Rectal smooth muscle tissue (tissue), 1 donor: ENCODE measurements around the gene ANKRD29.

Source experiments
- H3K27ac ChIP-seq: one replicate; pipeline ENCODE4 v1.7.0; 2013; ENCODE audit warnings: low read depth, low read length, inconsistent platforms
- H3K27me3 ChIP-seq: one replicate; pipeline ENCODE4 v1.7.0; 2013; ENCODE audit warnings: low read length; ENCODE audit not compliant: control insufficient read depth, insufficient read depth
- H3K36me3 ChIP-seq: one replicate; pipeline ENCODE4 v1.7.0; 2013; ENCODE audit warnings: low read length; ENCODE audit not compliant: control insufficient read depth, insufficient read depth
- H3K4me1 ChIP-seq: one replicate; pipeline ENCODE4 v1.7.0; 2013; ENCODE audit warnings: low read length; ENCODE audit not compliant: control insufficient read depth, insufficient read depth
- H3K4me3 ChIP-seq: one replicate; pipeline ENCODE4 v1.7.0; 2013; ENCODE audit warnings: low read length
- H3K9ac ChIP-seq: one replicate; pipeline ENCODE4 v1.7.0; 2013; ENCODE audit warnings: low read length

The ANKRD29 gene

DNA sequence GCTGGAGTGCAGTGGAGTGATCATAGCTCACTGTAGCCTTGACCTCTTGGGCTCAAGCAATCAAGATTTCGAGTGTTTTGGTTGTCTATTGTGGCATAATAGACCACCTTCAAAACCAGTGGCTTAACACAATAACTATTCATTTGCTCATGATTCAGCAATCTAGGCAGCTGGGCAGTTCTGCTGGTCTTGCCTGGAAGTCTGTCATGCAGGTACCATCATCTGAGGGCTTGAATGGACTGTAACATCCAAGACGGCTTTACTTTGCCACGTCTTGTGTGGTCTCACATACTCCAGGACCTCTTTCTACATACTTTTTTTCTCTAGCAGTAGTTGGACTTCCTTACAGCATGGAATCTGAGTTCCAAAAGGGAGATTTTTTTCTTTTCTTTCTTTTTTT lies 13.2 kb upstream of the ANKRD29 start:
- Histone ChIP-seq H3K9ac (no peak overlapping the region), H3K4me1 (no peaks in the 10 kb centered on the region), H3K27ac (no peak overlapping the region), H3K4me3 (no peak overlapping the region), H3K36me3 (no peaks in the 10 kb centered on the region), H3K27me3 (no peaks in the 10 kb centered on the region)

DNA sequence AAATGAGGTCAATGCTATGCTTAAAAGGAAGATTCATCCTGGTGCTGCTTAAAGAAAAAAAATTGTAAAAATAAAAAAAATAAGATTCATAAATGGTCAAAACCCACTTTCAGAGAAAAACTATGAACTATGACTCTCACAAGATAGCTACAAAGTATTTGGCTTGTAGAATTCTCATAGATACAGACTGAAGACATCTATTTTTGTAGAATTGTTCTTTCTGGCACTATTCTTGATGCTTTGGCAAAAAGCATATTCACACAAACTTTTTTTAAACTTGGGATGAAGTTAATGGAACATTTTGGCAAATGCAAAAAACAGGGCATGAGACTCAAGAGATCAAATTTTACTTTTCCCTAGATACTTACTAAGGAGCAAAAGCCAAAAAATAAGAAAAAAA lies 12.5 kb upstream of the ANKRD29 start:
- Histone ChIP-seq H3K27ac (no peak overlapping the region), H3K4me1 (no peaks in the 10 kb centered on the region), H3K36me3 (no peaks in the 10 kb centered on the region), H3K4me3 (no peak overlapping the region), H3K9ac (no peak overlapping the region), H3K27me3 (no peaks in the 10 kb centered on the region)

DNA sequence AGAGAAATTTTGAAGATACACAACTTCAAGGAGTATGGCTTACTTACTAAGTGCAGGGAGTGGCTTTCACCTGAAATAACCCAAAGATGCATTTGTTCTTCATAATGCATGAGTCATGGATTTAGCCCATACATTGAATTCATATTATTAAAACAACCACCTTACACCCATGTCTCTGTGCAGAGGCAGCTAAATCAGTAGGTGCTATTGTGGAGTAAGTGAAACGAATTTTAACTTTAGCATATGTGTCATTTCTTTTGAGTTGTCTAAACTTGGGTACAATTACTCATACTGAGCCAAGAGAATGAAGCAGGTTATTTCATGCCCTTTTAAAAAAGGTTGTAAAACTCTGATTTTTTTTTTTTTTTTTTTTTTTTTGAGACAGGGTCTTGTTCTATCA lies 11.0 kb upstream of the ANKRD29 start:
- Histone ChIP-seq H3K9ac (no peak overlapping the region), H3K27ac (no peak overlapping the region), H3K27me3 (no peaks in the 10 kb centered on the region), H3K4me1 (no peaks in the 10 kb centered on the region), H3K4me3 (no peak overlapping the region), H3K36me3 (no peaks in the 10 kb centered on the region)

DNA sequence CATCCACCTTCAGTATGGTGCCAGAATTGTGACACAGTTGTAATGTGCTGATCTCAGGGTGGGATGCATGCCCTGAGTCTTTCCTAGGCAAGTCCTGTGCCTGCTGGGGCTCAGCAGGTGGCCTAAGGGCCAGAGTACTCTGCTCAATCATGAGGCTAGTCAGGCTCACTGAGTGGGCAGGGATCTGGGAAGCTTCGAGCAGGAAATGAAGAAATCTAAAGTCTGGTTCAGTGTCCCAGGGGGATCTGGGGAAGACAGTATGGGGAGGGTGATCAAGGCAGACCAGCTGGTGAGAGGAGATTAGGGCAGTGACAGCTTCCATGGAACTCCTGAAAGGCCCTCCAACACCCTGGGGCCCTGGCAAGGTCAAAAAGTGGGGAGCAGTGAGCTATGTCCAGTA lies 8.9 kb upstream of the ANKRD29 start:
- H3K4me3 ChIP-seq, result no peak overlapping the region
- no peaks in the 10 kb centered on the region for H3K4me1 ChIP-seq
- no peak overlapping the region for H3K9ac ChIP-seq
- H3K36me3 ChIP-seq, result no peaks in the 10 kb centered on the region
- no peak overlapping the region for H3K27ac ChIP-seq
- H3K27me3 ChIP-seq, result no peaks in the 10 kb centered on the region

DNA sequence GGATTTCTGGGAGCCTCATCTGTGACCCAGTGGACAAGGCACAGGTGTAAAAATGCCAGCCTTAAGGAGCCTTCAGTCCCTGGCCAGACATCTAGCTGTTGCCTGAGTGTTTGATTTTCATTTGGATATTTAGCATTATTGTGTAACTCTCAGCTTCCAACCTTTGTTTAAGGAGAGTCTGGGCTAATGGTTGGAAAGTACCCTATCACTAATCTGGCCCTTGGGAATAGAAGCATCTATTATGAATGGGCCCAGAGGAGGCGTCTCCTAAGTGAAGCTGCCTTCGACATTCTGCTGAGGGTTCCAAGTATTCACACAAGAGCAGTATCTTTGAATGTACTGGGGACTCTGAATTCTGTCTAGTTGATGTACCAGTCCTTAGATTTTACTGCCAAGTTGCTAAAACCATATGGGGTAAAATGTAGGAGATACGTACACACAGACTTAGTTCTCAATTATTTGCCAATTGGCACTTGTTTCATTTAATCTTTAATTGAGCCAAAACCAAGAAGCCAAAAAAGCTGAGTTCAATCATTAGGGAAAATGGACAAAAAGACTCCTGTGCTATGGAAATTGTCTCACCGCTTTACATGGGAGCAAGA lies 7.2 kb upstream of the ANKRD29 start:
- Histone ChIP-seq H3K27me3 (no peaks in the 10 kb centered on the region), H3K4me1 (no peaks in the 10 kb centered on the region), H3K27ac (no peak overlapping the region), H3K9ac (no peak overlapping the region), H3K36me3 (no peaks in the 10 kb centered on the region), H3K4me3 (no peak overlapping the region)

DNA sequence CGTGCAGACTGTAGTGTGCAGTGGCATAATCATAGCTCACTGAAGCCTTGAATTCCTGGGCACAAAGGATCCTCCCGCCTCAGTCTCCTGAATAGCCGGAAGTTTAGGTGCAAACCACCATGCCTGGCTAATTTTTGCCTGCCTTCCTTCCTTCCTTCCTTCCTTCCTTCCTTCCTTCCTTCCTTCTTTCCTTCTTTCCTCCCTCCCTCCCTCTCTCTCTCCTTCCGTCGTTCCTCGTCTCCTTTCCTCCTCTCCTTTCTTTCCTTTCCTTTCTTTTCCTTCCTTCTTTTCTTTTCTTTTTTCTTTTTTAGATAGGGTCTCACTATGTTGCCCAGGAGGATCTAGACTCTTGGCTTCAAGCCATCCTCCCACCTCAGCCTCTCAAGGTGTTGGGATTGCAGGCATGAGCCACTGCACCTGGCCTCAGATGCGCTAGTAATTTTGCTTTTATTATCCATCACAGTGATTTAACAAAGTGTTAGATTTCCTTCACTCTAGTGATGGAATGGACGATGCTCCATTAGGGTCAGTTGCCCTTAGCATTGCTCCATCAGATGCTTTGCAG lies 6.6 kb upstream of the ANKRD29 start:
- Histone ChIP-seq H3K27ac (no peak overlapping the region), H3K36me3 (no peaks in the 10 kb centered on the region), H3K4me3 (no peak overlapping the region), H3K27me3 (no peaks in the 10 kb centered on the region), H3K9ac (no peak overlapping the region), H3K4me1 (no peaks in the 10 kb centered on the region)

DNA sequence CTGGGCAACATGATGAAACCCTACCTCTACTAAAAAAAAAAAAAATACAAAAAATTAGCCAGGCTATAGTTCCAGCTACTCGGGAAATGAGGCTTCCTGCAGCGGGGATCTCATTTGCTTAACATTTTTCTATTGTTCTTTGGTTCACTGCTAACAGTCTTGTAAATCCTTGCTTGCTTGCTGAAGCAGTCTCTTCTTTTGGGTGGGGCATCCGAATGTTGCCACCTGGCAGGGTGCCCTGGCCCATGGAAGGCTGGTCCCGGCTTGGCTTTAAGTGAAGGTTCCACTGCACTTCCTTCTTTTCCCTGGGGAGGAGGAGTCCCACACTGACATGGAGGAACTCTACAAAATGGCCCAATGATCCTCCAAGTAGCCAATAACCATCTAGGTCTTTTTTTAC lies 6.0 kb upstream of the ANKRD29 start:
- no peak overlapping the region for H3K9ac ChIP-seq
- H3K36me3 ChIP-seq, result no peaks in the 10 kb centered on the region
- H3K4me1 ChIP-seq, result no peaks in the 10 kb centered on the region
- no peaks in the 10 kb centered on the region for H3K27me3 ChIP-seq
- H3K4me3 ChIP-seq, result no peak overlapping the region
- no peak overlapping the region for H3K27ac ChIP-seq

DNA sequence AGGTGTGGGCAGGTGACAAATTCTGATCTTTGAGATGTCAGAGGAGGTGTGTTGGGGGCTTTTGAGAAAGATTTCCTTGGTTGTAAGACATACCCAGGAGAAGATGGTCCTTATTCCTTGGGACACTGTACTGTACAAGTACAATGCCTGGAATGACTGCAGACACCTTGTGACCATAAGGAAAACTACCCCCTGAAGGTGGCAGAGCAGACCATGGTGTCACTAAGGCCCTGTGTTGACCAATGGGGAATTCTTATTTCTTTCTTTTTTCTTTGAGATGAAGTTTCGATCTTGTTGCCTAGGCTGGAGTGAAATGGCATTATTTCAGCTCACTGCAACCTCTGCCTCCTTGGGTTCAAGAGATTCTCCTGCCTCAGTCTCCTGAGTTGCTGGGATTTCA lies 4.4 kb upstream of the ANKRD29 start:
- Histone ChIP-seq H3K27me3 (no peaks in the 10 kb centered on the region), H3K27ac (no peak overlapping the region), H3K4me3 (no peak overlapping the region), H3K9ac (no peak overlapping the region), H3K36me3 (no peaks in the 10 kb centered on the region), H3K4me1 (no peaks in the 10 kb centered on the region)

DNA sequence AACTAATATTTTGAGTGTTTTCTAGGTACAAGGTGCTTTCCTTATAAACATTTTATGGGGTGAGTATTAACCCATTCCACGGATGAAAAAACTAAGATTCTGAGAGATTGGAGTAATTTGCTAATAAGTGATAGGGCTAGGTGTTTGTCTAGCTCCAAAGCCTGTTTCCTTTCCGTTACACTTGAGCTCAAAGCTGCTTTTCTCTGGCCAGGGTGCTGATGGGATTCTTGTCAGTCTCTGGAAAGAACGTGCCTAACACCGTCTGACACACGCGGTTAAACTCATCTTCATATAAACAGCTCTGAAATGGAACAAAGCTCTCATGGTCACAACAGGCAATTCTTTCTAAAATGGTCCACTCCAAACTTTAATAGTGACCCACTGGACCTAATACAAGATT lies 2.0 kb upstream of the ANKRD29 start:
- H3K4me3 ChIP-seq, result no peak overlapping the region

DNA sequence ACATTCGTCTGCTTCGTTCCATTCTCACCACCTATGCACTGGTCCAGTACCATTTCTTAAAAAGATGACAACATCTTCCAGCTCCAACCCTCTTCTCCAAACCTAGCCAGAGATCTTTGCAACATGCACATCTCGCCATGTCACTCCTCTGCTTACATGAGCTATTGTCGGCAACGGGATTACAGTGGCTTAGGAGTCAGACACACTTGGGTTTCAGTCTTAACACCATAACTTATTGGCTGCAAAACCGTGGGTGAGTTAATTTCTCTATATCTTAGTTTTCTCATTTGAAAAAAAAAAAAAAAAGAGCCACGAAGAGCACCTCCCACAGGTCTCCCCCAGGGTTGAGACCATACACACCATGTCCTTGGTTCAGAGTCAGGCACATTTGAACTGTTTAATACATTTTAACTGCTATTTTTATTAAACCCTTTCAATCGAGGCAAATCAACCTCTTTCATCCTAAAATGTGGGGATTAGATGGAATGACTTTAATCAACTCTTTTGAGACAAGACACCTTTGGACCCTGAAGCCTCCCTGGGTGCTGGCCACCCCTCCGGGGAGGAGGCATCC lies 889 bp downstream of the ANKRD29 start:
- H3K27ac ChIP-seq, result no peak overlapping the region
- H3K27me3 ChIP-seq, result peaks cover 5% of the 10 kb centered on the region
- no peaks in the 10 kb centered on the region for H3K4me1 ChIP-seq
- H3K4me3 ChIP-seq, result peak overlapping the region; percentile 43
- H3K9ac ChIP-seq, result no peak overlapping the region
- no peaks in the 10 kb centered on the region for H3K36me3 ChIP-seq

More for the DNA sequence above, 2.0 kb upstream of the ANKRD29 start:
- no peaks in the 10 kb centered on the region for H3K4me1 ChIP-seq
- no peak overlapping the region for H3K27ac ChIP-seq
- H3K36me3 ChIP-seq, result no peaks in the 10 kb centered on the region
- no peak overlapping the region for H3K9ac ChIP-seq
- peaks cover 5% of the 10 kb centered on the region for H3K27me3 ChIP-seq

DNA sequence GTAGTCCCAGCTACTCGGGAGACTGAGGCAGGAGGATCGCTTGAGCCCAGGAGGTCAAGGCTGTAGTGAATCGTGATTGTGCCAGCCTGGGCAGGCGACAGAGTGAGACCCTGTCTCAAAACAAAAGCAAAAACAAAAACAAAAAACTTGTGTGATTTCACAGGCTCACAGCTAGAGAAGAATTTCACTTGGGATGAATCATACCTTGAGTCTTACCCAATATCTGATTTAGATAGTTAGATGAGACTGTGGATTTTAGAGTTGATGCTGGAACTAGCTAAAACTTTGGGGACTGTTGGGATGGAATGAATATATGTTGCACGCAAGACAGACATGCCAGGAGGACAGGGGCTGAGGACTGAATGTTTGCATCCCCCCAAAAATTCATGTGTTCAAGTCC lies 4.4 kb downstream of the ANKRD29 start:
- Histone ChIP-seq H3K36me3 (no peaks in the 10 kb centered on the region), H3K27ac (no peak overlapping the region), H3K27me3 (peaks cover 5% of the 10 kb centered on the region), H3K4me3 (no peak overlapping the region), H3K4me1 (no peaks in the 10 kb centered on the region), H3K9ac (no peak overlapping the region)

DNA sequence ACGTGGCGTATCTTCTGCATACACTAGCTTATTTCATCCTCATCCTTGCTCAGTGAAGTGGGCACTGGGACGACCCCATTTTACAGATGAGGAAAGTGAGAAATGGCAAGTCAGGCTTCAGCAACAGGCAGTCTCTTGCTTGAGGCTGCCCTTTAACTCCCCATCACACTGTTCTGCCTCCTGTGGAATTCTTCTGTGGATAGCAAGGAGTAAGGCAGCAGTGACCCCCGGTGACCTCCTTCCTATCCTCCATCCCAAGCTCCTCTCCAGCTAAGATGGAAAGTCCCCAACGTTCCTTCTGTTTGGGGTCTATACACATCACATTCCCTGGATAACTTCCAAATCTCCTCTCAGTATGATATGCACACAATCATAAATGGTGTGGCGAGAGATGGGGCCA lies 10.5 kb downstream of the ANKRD29 start:
- no peaks in the 10 kb centered on the region for H3K27me3 ChIP-seq
- H3K4me3 ChIP-seq, result no peak overlapping the region
- H3K27ac ChIP-seq, result no peak overlapping the region
- no peak overlapping the region for H3K9ac ChIP-seq
- no peaks in the 10 kb centered on the region for H3K36me3 ChIP-seq
- H3K4me1 ChIP-seq, result no peaks in the 10 kb centered on the region
